DND-41 (cell line): ENCODE data around the gene CBX1.

Experiments
- ATAC-seq: fragments of 200-7000 bp; cut with Tn5 transposase; 3 replicates; pipeline ENCODE4 v1.9.1; 2021; ENCODE audit warnings: low read depth; ENCODE audit not compliant: insufficient read depth
- DNase-seq: peaks from one replicate; pipeline ENCODE4 v3.0.0-alpha.2; 2020
- H2AFZ ChIP-seq: 2 replicates; pipeline ENCODE4 v1.6.0; 2012; ENCODE audit warnings: low read depth, low read length
- H3K27ac ChIP-seq: 2 replicates; pipeline ENCODE4 v1.5.1; 2012; ENCODE audit warnings: low read length, inconsistent platforms
- H3K27me3 ChIP-seq: fragments of 200-600 bp; sonication (generic); 2 replicates; pipeline ENCODE4 v1.6.0; 2012; ENCODE audit warnings: low read length, mild to moderate bottlenecking, inconsistent platforms; ENCODE audit not compliant: insufficient read depth, poor library complexity
- H3K36me3 ChIP-seq: 2 replicates; pipeline ENCODE4 v1.5.1; 2012; ENCODE audit warnings: low read length, inconsistent platforms; ENCODE audit not compliant: insufficient read depth
- H3K4me1 ChIP-seq: 2 replicates; pipeline ENCODE4 v1.5.1; 2012; ENCODE audit warnings: mild to moderate bottlenecking, low read length; ENCODE audit not compliant: insufficient read depth
- H3K4me2 ChIP-seq: 2 replicates; pipeline ENCODE4 v1.6.0; 2012; ENCODE audit warnings: mild to moderate bottlenecking, moderate library complexity, low read length, inconsistent platforms; ENCODE audit not compliant: insufficient read depth
- H3K4me3 ChIP-seq, 2 experiments: fragments of 200-600 bp in 1 of 2; shearing (Covaris generic) in 1 of 2; 2 replicates each; pipeline ENCODE4 v1.5.1; 2012 to 2016; ENCODE audit warnings: inconsistent platforms in 2 of 2, low read length in 2 of 2, mild to moderate bottlenecking in 2 of 2, low read depth in 1 of 2, moderate library complexity in 1 of 2
- H3K79me2 ChIP-seq: 2 replicates; pipeline ENCODE4 v1.6.0; 2012; ENCODE audit warnings: low read length, inconsistent platforms; ENCODE audit not compliant: insufficient read depth
- H3K9ac ChIP-seq: 2 replicates; pipeline ENCODE4 v1.6.0; 2012; ENCODE audit warnings: low read depth, mild to moderate bottlenecking, inconsistent platforms, low read length, moderate library complexity
- H3K9me3 ChIP-seq: 2 replicates; pipeline ENCODE4 v1.5.1; 2012; ENCODE audit warnings: low read length, moderate library complexity, mild to moderate bottlenecking, inconsistent platforms; ENCODE audit not compliant: insufficient read depth, severe bottlenecking
- H4K20me1 ChIP-seq: 2 replicates; pipeline ENCODE4 v1.6.0; 2012; ENCODE audit warnings: low read length; ENCODE audit not compliant: insufficient read depth
- EZH2 ChIP-seq: IDR thresholded peaks from 3 replicates; pipeline ENCODE4 v1.6.1; 2012; ENCODE audit warnings: borderline replicate concordance, low read depth, mild to moderate bottlenecking, moderate library complexity, low read length, inconsistent platforms; ENCODE audit not compliant: severe bottlenecking
- TF ChIP-seq, protein P1 (sequence below): IDR thresholded peaks from 2 replicates; pipeline ENCODE4 v1.5.1; 2012; ENCODE audit warnings: borderline replicate concordance, low read length, moderate library complexity, mild to moderate bottlenecking; ENCODE audit not compliant: poor library complexity, severe bottlenecking; ENCODE audit errors: extremely low read depth

The CBX1 gene

GRCh38 chr17:48023400-48024148 is 77.7 kb downstream of the CBX1 start:
- peaks cover 30% of the 10 kb centered on the region for H3K4me1 ChIP-seq
- no peak overlapping the region for H2AFZ ChIP-seq
- peaks cover 10% of the 10 kb centered on the region for H4K20me1 ChIP-seq
- DNase-seq, result no peak
- H3K27me3 ChIP-seq, result peaks cover 35% of the 10 kb centered on the region
- H3K9me3 ChIP-seq, result no peaks in the 10 kb centered on the region
- H3K4me2 ChIP-seq, result peak overlapping the region; percentile 91
- H3K4me3 ChIP-seq, result no peak overlapping the region
- H3K9ac ChIP-seq, result peak overlapping the region; percentile 9; the same call in 1 of the 2 replicates
- no peak for ATAC-seq
- no peaks in the 10 kb centered on the region for H3K79me2 ChIP-seq
- TF ChIP-seq, protein P1, sequence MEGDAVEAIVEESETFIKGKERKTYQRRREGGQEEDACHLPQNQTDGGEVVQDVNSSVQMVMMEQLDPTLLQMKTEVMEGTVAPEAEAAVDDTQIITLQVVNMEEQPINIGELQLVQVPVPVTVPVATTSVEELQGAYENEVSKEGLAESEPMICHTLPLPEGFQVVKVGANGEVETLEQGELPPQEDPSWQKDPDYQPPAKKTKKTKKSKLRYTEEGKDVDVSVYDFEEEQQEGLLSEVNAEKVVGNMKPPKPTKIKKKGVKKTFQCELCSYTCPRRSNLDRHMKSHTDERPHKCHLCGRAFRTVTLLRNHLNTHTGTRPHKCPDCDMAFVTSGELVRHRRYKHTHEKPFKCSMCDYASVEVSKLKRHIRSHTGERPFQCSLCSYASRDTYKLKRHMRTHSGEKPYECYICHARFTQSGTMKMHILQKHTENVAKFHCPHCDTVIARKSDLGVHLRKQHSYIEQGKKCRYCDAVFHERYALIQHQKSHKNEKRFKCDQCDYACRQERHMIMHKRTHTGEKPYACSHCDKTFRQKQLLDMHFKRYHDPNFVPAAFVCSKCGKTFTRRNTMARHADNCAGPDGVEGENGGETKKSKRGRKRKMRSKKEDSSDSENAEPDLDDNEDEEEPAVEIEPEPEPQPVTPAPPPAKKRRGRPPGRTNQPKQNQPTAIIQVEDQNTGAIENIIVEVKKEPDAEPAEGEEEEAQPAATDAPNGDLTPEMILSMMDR, result no peak
- peak; percentile 64 for TF ChIP-seq EZH2
- no peak overlapping the region for H3K27ac ChIP-seq
- no peaks in the 10 kb centered on the region for H3K36me3 ChIP-seq

DNA sequence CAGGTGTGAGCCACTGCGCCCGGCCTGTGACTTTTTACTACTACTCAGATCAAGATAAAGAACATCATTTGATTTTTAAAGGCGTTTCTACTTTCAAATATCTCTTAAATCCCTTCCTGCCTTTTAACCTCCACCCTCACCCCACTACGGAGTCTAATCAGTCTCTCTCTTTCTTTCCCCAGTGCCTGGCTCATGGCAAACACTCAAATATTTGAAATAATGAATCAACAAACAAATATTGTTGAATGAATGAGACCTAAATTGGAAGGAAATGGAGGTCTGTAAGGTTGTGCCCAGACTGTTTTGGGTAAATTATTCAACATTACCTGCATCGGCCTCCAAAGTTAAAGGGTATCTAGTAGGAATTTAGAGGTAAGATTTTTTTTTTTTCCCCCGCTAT is 78.4 kb downstream of the CBX1 start:
- DNase-seq (no peak), ATAC-seq (no peak)
- Histone ChIP-seq H3K79me2 (no peaks in the 10 kb centered on the region), H3K9ac (no peak overlapping the region), H3K9me3 (no peaks in the 10 kb centered on the region), H3K27ac (no peak overlapping the region), H3K4me2 (no peak overlapping the region), H2AFZ (no peak overlapping the region), H3K27me3 (peaks cover 35% of the 10 kb centered on the region), H3K4me1 (peaks cover 30% of the 10 kb centered on the region), H4K20me1 (peaks cover 10% of the 10 kb centered on the region), H3K4me3 (no peak overlapping the region), H3K36me3 (no peaks in the 10 kb centered on the region)
- TF ChIP-seq EZH2, result no peak
- TF ChIP-seq, protein P1, result no peak

- H3K9ac ChIP-seq, result no peak overlapping the region
- no peak overlapping the region for H3K27ac ChIP-seq
- ATAC-seq (no peak), DNase-seq (no peak)
- no peaks in the 10 kb centered on the region for H3K79me2 ChIP-seq
- peaks cover 30% of the 10 kb centered on the region for H3K4me1 ChIP-seq
- H3K4me3 ChIP-seq, result no peak overlapping the region
- H2AFZ ChIP-seq, result no peak overlapping the region
- H3K36me3 ChIP-seq, result no peaks in the 10 kb centered on the region
- peaks cover 10% of the 10 kb centered on the region for H4K20me1 ChIP-seq
- H3K9me3 ChIP-seq, result no peaks in the 10 kb centered on the region
- TF ChIP-seq, protein P1, result no peak
- TF ChIP-seq EZH2, result no peak
- no peak overlapping the region for H3K4me2 ChIP-seq
- peaks cover 35% of the 10 kb centered on the region for H3K27me3 ChIP-seq
These were observed 79.3 kb downstream of the CBX1 start for GRCh38 chr17:48021934-48022333.
